ACC112 (cell line): ENCODE results near the gene BAIAP2.
"Not testable (repeated sequence)": the region's sequence is repeated elsewhere in the genome, so short reads cannot be mapped to it uniquely, and the experiment has no call there.

Source experiments
- H2AFZ ChIP-seq: fragments of 200-600 bp; sonication (generic); one replicate; pipeline ENCODE4 v1.6.0; 2017; ENCODE audit warnings: antibody characterized with exemption, low read length; ENCODE audit not compliant: unreplicated experiment
- H3K27ac ChIP-seq: fragments of 200-600 bp; sonication (generic); 2 replicates; pipeline ENCODE4 v1.5.1; 2014; ENCODE audit warnings: low read depth, mild to moderate bottlenecking, antibody characterized with exemption, low read length, moderate library complexity
- H3K27me3 ChIP-seq: fragments of 200-600 bp; sonication (generic); 2 replicates; pipeline ENCODE4 v1.6.1; 2014; ENCODE audit warnings: mild to moderate bottlenecking, antibody characterized with exemption, low read length, moderate library complexity, mixed read lengths; ENCODE audit not compliant: insufficient read depth
- H3K36me3 ChIP-seq: fragments of 200-600 bp; sonication (generic); 2 replicates; pipeline ENCODE4 v1.6.1; 2016; ENCODE audit warnings: mild to moderate bottlenecking, antibody characterized with exemption, low read length, moderate library complexity, mixed read lengths; ENCODE audit not compliant: insufficient read depth
- H3K4me1 ChIP-seq: fragments of 200-600 bp; sonication (generic); one replicate; pipeline ENCODE4 v1.6.1; 2016; ENCODE audit warnings: low read length, mixed read lengths; ENCODE audit not compliant: insufficient read depth, unreplicated experiment, control insufficient read depth
- H3K4me3 ChIP-seq: fragments of 200-600 bp; sonication (generic); 2 replicates; pipeline ENCODE4 v1.5.1; 2014; ENCODE audit warnings: mild to moderate bottlenecking, low read depth, low read length
- H3K79me2 ChIP-seq: fragments of 200-600 bp; sonication (generic); one replicate; pipeline ENCODE4 v1.6.0; 2016; ENCODE audit warnings: low read length; ENCODE audit not compliant: control insufficient read depth, unreplicated experiment, insufficient read depth

BAIAP2 gene

DNA sequence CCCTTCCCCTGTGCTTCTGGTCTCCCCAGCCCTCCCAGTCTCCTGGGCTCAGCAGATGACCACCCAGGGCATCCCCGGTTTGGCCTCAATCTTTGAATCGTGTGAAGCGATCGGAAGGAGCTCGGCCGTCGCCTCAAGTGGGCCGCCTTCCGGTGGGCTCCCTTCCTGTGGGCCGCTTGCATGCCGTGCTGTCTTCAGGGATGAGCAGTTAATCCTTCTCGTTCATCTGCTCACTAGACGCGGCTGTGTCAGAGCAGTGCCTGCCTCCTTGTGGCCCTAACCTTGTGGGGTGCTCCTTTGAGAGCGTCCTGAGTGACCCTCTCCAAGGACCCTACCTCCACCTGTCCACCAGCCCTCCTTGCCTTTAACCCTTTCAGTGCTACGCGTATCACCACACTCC, 40.4 kb downstream of the BAIAP2 start:
- Histone ChIP-seq H3K27me3 (no peaks in the 10 kb centered on the region), H3K36me3 (no peaks in the 10 kb centered on the region), H3K79me2 (no peaks in the 10 kb centered on the region), H3K4me3 (no peak overlapping the region), H2AFZ (no peak overlapping the region), H3K27ac (no peak overlapping the region), H3K4me1 (no peaks in the 10 kb centered on the region)

DNA sequence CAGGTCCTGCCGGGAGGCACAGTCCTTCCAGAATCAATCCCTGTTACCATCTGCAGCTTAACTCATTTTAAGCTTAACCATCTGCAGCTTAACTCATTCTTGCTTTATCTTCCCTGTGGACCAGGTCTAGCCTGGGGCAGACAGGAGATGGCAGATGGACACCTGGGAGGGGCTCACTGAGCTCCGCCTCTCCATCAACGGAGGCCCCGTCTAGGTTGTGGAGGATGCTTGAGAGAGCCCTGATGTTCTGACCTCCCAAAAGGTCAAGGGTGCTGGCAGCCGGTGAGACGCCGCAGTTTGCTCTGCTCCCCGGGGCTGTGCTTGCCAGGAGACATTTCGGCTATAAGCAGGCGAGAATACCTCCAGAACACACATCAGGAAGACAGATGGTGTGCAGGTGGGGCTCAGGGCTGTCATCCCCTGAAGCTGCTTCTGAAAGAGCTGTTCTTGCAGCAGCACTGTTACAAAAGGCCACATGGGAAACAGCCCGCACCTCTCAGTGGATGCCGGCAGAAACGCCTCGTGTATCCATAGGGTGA, 41.3 kb downstream of the BAIAP2 start:
- Histone ChIP-seq H3K79me2 (no peaks in the 10 kb centered on the region), H3K4me1 (no peaks in the 10 kb centered on the region), H3K27ac (no peak overlapping the region), H3K27me3 (no peaks in the 10 kb centered on the region), H2AFZ (no peak overlapping the region), H3K4me3 (no peak overlapping the region), H3K36me3 (no peaks in the 10 kb centered on the region)

DNA sequence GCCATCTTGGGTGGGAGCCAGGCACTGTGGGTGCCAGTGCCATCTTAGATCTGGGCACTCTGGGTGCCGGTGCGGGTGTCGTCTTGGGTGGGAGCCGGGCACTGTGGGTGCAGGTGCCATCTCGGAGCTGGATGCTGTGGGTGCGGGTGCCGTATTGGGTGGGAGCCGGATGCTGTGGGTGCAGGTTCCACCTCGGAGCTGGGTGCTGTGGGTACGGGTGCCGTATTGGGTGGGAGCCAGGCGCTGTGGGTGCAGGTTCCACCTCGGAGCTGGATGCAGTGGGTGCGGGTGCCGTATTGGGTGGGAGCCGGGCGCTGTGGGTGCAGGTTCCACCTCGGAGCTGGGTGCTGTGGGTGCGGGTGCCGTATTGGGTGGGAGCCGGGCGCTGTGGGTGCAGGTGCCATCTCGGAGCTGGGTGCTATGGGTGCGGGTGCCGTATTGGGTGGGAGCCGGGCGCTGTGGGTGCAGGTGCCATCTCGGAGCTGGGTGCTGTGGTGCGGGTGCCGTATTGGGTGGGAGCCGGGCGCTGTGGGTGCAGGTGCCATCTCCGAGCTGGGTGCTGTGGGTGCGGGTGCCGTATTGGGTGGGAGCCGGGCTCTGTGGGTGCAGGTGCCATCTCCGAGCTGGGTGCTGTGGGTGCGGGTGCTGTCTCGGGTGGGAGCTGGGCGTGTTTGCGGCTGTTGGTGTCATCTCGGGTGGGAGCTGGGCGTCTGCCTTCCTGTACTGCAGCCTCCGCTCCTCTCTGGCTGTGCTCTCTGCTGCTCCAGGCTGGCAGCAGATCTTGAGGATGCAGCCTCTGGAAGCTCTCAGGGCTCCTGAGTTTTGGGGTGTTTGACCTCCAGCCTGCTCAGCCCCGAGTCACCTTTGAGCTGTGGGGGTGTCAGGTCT, 43.3 kb downstream of the BAIAP2 start:
- H3K4me1 ChIP-seq, result not testable (repeated sequence)

DNA sequence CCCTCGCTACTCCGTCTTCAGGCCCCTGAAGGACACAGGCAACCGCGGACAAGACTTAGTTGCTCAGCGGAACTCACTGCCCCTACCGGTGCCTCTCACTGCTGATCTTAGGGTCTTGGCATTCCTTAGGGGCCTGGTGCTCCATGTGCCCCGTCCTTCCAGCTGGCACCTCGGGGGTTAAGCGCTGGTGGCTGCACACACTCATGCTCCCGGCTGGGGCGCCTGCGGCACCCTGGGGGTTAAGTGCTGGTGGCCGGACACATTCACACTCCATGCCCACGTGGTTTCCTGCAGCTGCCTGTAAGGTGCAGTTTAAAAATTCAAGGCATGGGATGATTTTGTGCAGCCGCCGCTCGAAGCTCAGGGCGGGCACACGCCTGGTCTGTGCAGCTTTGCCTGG, 45.1 kb downstream of the BAIAP2 start:
- Histone ChIP-seq H2AFZ (no peak overlapping the region), H3K36me3 (no peaks in the 10 kb centered on the region), H3K27me3 (no peaks in the 10 kb centered on the region), H3K27ac (no peak overlapping the region), H3K79me2 (no peaks in the 10 kb centered on the region), H3K4me3 (no peak overlapping the region), H3K4me1 (no peaks in the 10 kb centered on the region)

More for the DNA sequence above, 43.3 kb downstream of the BAIAP2 start:
- not testable (repeated sequence) for H3K4me3 ChIP-seq, H3K27me3 ChIP-seq, H3K36me3 ChIP-seq, H3K27ac ChIP-seq, H3K79me2 ChIP-seq, H2AFZ ChIP-seq

DNA sequence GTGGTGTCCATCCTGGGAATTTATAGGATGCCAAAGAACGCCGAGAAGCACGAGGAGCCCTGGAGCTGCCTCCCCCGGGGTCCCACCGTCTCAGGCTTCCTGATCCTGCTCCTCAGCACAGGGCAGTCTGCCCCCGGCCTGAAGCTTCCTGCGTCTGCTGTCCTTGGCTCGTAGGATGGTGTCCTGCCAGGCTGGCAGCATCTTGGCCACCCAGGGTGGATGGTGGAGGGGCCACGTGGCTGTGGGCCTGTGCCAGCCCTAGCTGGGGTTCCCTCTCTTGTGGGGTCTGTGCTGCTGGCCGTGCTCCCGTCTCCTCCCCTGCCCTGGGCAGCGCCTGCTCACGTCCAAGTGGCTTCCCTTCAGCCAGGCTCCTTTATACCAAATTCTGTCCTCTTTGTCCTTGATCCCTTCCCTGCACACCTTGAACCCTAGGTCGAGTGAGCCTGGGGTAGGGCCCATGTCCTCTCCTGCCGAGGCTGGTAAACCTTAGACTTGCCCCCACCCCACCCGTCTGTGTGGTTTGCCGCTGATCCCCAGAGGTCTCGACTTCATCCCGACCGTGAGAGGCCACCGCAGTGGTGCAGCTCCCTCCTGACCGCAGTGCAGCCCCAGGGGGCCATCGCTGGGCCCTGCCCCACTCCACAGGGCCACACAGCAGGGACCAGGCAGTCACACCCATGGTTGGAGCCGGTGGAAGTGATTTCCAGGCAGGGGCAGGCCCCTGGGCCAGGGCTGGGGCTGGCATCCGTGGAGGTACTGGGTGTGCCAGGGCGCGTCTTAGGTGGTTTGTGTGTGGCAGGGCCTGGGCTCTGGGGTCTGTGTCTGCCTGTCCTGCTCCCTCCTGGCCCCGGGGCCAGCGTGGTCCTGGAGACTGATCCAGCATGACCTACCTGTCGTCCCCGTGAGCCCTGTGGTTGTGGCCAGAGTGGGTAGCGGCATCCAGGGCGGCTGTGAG, 46.5 kb downstream of the BAIAP2 start:
- Histone ChIP-seq H3K79me2 (no peaks in the 10 kb centered on the region), H3K27ac (no peak overlapping the region), H3K4me3 (no peak overlapping the region)

DNA sequence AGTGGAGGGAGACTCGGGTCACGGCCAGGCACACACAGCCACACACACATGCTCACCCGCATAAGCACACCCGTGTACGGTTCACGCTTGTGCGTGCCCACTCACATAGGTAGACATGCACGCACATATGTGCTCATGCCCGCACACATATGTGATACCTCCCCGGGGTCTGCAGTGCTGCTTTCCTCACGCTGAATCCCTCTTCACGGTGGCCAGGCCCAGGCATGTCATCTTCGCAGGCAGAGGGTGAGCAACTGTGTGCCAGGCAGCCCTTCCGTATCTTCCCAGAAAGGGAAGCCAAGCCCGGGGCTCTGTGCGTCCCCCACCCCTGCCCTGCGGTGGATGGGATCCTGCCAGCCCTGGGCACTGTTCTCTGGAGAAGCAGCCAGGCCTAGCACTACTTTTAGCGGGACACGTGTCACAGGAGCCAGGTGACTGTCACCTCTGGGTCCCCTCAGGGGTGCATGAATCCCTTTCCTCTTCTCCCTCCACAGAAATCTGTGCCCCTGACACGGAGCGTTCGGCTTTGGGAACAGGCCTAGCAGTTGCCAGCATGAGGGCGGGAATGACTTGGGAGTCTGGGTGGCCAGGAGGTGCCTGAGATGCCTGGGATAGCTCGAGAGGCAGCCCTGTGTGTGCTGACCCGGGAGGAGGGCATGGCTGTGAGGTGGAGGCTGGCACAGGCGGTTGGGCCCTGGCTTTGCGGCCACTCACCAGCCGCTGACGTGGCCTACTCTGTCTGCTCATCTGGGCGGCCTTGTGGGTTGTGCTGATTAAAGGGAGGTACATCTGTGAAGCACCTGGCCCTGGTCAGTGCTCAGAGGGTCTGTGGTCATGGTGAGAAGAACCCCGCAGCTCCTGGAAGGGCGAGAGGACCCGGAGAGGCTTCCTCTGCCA, 47.5 kb downstream of the BAIAP2 start:
- H3K36me3 ChIP-seq, result no peaks in the 10 kb centered on the region
- no peaks in the 10 kb centered on the region for H3K79me2 ChIP-seq
- H3K4me1 ChIP-seq, result no peaks in the 10 kb centered on the region
- H2AFZ ChIP-seq, result no peak overlapping the region
- no peak overlapping the region for H3K27ac ChIP-seq
- H3K4me3 ChIP-seq, result no peak overlapping the region
- H3K27me3 ChIP-seq, result no peaks in the 10 kb centered on the region

More for the DNA sequence above, 46.5 kb downstream of the BAIAP2 start:
- no peaks in the 10 kb centered on the region for H3K27me3 ChIP-seq
- no peaks in the 10 kb centered on the region for H3K36me3 ChIP-seq
- H3K4me1 ChIP-seq, result no peaks in the 10 kb centered on the region
- no peak overlapping the region for H2AFZ ChIP-seq

DNA sequence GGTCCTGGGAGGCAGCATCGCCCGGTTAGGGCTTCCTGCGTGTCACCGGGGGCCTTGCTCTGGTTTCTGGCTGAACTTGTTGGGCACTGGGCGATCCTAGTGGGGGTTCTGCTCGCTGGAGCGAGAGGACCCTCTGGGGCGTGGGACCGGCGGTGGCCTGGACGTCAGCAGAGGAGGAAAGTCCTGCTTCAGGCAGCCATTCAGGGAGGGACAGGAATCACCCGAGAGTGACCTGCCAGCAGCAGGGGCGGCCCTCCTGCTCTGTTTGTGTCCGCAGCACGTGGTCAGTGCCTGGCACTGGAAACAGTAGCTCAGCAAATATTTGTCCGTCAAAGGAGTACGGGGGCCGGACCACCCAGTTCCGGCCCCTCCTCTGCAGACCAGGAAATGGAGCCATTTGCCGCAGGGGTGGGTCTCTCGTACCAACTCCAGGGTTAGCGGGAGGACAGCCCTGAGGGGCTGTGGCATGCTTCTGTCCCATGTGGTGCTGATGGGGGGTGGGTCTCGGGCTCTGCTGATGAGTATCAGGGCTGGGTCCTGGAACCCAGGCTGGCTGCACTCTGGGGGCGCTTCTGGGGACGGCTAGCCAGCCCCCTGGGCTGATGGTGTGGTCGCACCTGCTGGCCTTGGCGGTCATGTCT, 48.3 kb downstream of the BAIAP2 start:
- H3K79me2 ChIP-seq, result no peaks in the 10 kb centered on the region
- H3K4me1 ChIP-seq, result no peaks in the 10 kb centered on the region
- H3K4me3 ChIP-seq, result no peak overlapping the region
- no peaks in the 10 kb centered on the region for H3K36me3 ChIP-seq
- H3K27ac ChIP-seq, result no peak overlapping the region
- no peak overlapping the region for H2AFZ ChIP-seq
- no peaks in the 10 kb centered on the region for H3K27me3 ChIP-seq

DNA sequence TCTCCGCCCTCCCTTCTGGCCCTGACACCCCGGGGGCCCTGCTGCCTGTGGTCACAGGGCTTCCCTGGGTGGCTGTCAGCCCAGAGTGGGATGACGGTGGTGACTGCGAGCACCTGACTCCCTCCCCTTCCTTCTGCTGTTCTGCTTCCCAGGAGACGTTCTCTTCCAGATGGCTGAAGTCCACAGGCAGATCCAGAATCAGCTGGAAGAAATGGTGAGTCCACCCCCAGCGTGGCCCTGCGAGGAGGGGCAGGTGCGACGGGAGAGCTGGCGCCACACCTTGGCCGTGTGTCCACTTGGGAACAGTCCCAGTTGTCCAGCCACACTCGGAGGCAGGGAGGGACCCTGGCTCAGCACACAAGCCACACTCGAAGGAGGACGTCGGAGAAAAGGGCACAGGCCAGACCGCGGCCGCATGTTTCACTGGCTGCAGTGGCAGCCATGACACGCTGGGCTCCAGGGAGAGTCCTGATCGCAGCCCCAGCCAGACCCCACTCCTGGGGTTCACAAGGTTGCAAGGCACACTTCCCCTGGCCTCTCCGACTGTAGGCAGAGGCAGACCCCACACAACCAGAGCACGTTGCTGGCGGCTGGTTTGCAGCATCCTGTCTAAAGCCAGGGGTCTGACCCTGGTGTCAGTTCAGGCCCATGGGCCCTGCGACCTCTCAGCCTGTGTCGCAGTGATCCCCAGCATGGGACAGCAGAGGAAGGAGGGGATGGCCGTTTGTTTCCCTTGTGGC, 49.9 kb downstream of the BAIAP2 start:
- Histone ChIP-seq H3K27me3 (no peaks in the 10 kb centered on the region), H3K79me2 (no peaks in the 10 kb centered on the region), H3K27ac (no peak overlapping the region), H2AFZ (no peak overlapping the region), H3K36me3 (no peaks in the 10 kb centered on the region), H3K4me1 (no peaks in the 10 kb centered on the region), H3K4me3 (no peak overlapping the region)

DNA sequence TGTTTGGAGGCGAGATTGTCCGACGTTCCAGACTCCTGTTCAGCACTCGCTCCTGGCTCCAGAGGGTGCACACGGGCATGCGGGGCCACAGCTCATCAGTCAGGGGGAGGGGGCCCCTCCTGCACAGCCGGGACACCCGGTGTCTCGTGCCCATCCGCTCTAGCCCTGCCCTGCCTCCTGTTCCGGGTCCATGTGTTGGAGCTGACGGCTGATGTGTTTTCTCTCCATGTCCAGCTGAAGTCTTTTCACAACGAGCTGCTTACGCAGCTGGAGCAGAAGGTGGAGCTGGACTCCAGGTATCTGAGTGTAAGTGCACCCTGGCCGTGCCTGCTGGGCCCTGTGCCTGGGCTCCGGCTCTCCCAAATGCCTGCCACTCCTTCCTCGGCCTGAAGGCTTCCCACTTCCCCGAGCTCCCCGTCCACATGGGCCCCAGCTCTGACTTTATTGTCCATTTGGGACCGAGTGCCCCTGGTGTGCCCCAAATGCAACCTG, 50.5 kb downstream of the BAIAP2 start:
- Histone ChIP-seq H3K79me2 (no peaks in the 10 kb centered on the region), H3K4me1 (peaks cover 3% of the 10 kb centered on the region), H3K36me3 (no peaks in the 10 kb centered on the region), H3K27ac (no peak overlapping the region), H3K27me3 (no peaks in the 10 kb centered on the region), H3K4me3 (no peak overlapping the region), H2AFZ (no peak overlapping the region)
